ENCODE results near the gene F12.

The F12 gene

GRCh38 chr5:177433658-177434217 is 24.4 kb upstream of the F12 start:
- H3K27ac ChIP-seq = no peak overlapping the region

GRCh38 chr5:177432839-177433657 is 23.7 kb upstream of the F12 start:
- TF ChIP-seq CTCF (conservative IDR thresholded peaks at IDR 0.05) = no peak
- no peak overlapping the region for H3K27ac ChIP-seq

More at GRCh38 chr5:177433658-177434217, 24.4 kb upstream of the F12 start:
- no peak for TF ChIP-seq CTCF (conservative IDR thresholded peaks at IDR 0.05)

GRCh38 chr5:177432143-177432838 is 22.9 kb upstream of the F12 start:
- TF ChIP-seq CTCF (conservative IDR thresholded peaks at IDR 0.05) = no peak
- peak overlapping the region; percentile 11; the same call in 1 of the 2 replicates for H3K27ac ChIP-seq

GRCh38 chr5:177431317-177432142 is 22.2 kb upstream of the F12 start:
- no peak for TF ChIP-seq CTCF (conservative IDR thresholded peaks at IDR 0.05)
- peak overlapping the region; percentile 11; the same call in 1 of the 2 replicates for H3K27ac ChIP-seq

GRCh38 chr5:177430972-177431316 is 21.6 kb upstream of the F12 start:
- peak overlapping the region; percentile 11; the same call in 1 of the 2 replicates for H3K27ac ChIP-seq
- TF ChIP-seq CTCF (conservative IDR thresholded peaks at IDR 0.05) = no peak

- H3K27ac ChIP-seq = peak overlapping the region; percentile 95; the same call in 1 of the 2 replicates
- no peak for TF ChIP-seq CTCF (conservative IDR thresholded peaks at IDR 0.05)
These were observed 21.0 kb upstream of the F12 start for GRCh38 chr5:177430140-177430951.
